ENCODE measurements around the gene SYP. TPM values are rescaled to one million over a fixed set of nuclear protein-coding genes. Genes with fewer than 3 reads are reported as not detected.

Gene SYP
- total RNA-seq, 1 experiment from 2014 or later = 7.0 TPM

GRCh38 chrX:49157194-49157593 is 42.8 kb downstream of the SYP start:
- DNase-seq (ENCODE audit: low spot score) (no peak), ATAC-seq (no peak)
- no peaks in the 10 kb centered on the region for H3K9me3 Mint-ChIP-seq
- H3K4me3 Mint-ChIP-seq = peak overlapping the region; percentile 67
- H3K27ac Mint-ChIP-seq = no peak overlapping the region
- ChIA-PET POLR2A (no interaction called here), CTCF (interaction anchor here (1.0 to 1.5 kb wide), 5 partner anchors 10 to 35 kb away, joined by 3 to 10 read pairs (median 4); no protein-coding TSS in a partner anchor)
- H3K36me3 Mint-ChIP-seq = no peaks in the 10 kb centered on the region
- peaks cover 9% of the 10 kb centered on the region for H3K4me1 Mint-ChIP-seq
- TF ChIP-seq ZNF138 (CRISPR knock-in tag; conservative IDR thresholded peaks at IDR 0.05) = no peak
- no peak for TF ChIP-seq ZNF121 (CRISPR knock-in tag; IDR thresholded peaks at IDR 0.05)
- TF ChIP-seq FOXP1 (CRISPR knock-in tag; IDR thresholded peaks at IDR 0.05; ENCODE audit: borderline replicate concordance) = no peak
- no peak for TF ChIP-seq NFYB (CRISPR knock-in tag; conservative IDR thresholded peaks at IDR 0.05; ENCODE audit: low read depth)
- TF ChIP-seq PREB (CRISPR knock-in tag; IDR thresholded peaks at IDR 0.05; ENCODE audit: borderline replicate concordance) = no peak
- TF ChIP-seq GABPB1 (CRISPR knock-in tag; IDR thresholded peaks at IDR 0.05) = no peak
- TF ChIP-seq TEAD1 (CRISPR knock-in tag; IDR thresholded peaks at IDR 0.05) = no peak
- no peak for TF ChIP-seq ETV6 (CRISPR knock-in tag; IDR thresholded peaks at IDR 0.05)
- no peak for TF ChIP-seq NR2C2 (CRISPR knock-in tag; IDR thresholded peaks at IDR 0.05)
- no peak for TF ChIP-seq GRHL2 (CRISPR knock-in tag; IDR thresholded peaks at IDR 0.05; ENCODE audit: insufficient replicate concordance, severe bottlenecking)
- TF ChIP-seq NFE2L1 (CRISPR knock-in tag; IDR thresholded peaks at IDR 0.05) = no peak
- TF ChIP-seq SOX15 (CRISPR knock-in tag; IDR thresholded peaks at IDR 0.05) = no peak
- peaks cover 49% of the 10 kb centered on the region for H3K27me3 Mint-ChIP-seq (ENCODE audit: low read depth)

- POLR2A ChIA-PET = interaction anchor here (1.2 to 1.8 kb wide), 2 partner anchors 17 to 35 kb away, joined by 4 read pairs; no protein-coding TSS in a partner anchor
These were observed 43.8 kb downstream of the SYP start for GRCh38 chrX:49155900-49156837.

More at GRCh38 chrX:49155900-49156837, 43.8 kb downstream of the SYP start:
- ATAC-seq (peak; percentile 90), DNase-seq (ENCODE audit: low spot score) (peak; percentile 82)
- peak overlapping the region; percentile 80 for H3K4me3 Mint-ChIP-seq
- TF ChIP-seq FOXP1 (CRISPR knock-in tag; IDR thresholded peaks at IDR 0.05; ENCODE audit: borderline replicate concordance) (peak; percentile 47; the same call in 1 of the 2 replicates), MYBL2 (CRISPR knock-in tag; IDR thresholded peaks at IDR 0.05) (peak; percentile 36; the same call in 1 of the 2 replicates), FOXK1 (CRISPR knock-in tag; IDR thresholded peaks at IDR 0.05) (peak; percentile 52), IRF2 (CRISPR knock-in tag; IDR thresholded peaks at IDR 0.05; ENCODE audit: borderline replicate concordance, low read depth) (no peak), PRDM15 (CRISPR knock-in tag; IDR thresholded peaks at IDR 0.05) (no peak), HMGXB4 (CRISPR knock-in tag; IDR thresholded peaks at IDR 0.05) (peak; percentile 63; the same call in 1 of the 2 replicates), NFYB (CRISPR knock-in tag; conservative IDR thresholded peaks at IDR 0.05; ENCODE audit: low read depth) (no peak), OVOL2 (CRISPR knock-in tag; IDR thresholded peaks at IDR 0.05; ENCODE audit: borderline replicate concordance) (no peak), ZMAT4 (CRISPR knock-in tag; IDR thresholded peaks at IDR 0.05) (no peak), CTCF (IDR thresholded peaks at IDR 0.05) (peak; percentile 31; the same call in 1 of the 2 replicates), MAX (CRISPR knock-in tag; IDR thresholded peaks at IDR 0.05) (peak; percentile 40; the same call in 1 of the 2 replicates), MXD4 (CRISPR knock-in tag; IDR thresholded peaks at IDR 0.05; ENCODE audit: borderline replicate concordance) (no peak), SP1 (CRISPR knock-in tag; conservative IDR thresholded peaks at IDR 0.05) (no peak; the same call in 1 of the 2 replicates)
- peaks cover 39% of the 10 kb centered on the region for H3K27me3 Mint-ChIP-seq (ENCODE audit: low read depth)
- CTCF ChIA-PET = interaction anchor here (0.6 to 2.1 kb wide), 21 partner anchors 7 to 766 kb away, joined by 3 to 29 read pairs (median 5); partner anchors contain the start of genes CLCN5 and KCND1
- H3K4me1 Mint-ChIP-seq = peaks cover 9% of the 10 kb centered on the region
- peak overlapping the region; percentile 94 for H3K27ac Mint-ChIP-seq
- no peaks in the 10 kb centered on the region for H3K36me3 Mint-ChIP-seq
- no peaks in the 10 kb centered on the region for H3K9me3 Mint-ChIP-seq
